ENCODE results near the gene ADGRL1.
"Not testable (repeated sequence)": the region's sequence is repeated elsewhere in the genome, so short reads cannot be mapped to it uniquely, and the experiment has no call there.

GRCh38 chr19:14228446-14229071, 22.6 kb upstream of the ADGRL1 start:
- TF ChIP-seq ZFP3 (CRISPR knock-in tag; IDR thresholded peaks at IDR 0.05); POU6F1 (CRISPR knock-in tag; IDR thresholded peaks at IDR 0.05; ENCODE audit: borderline replicate concordance, low read depth); ARNTL (CRISPR knock-in tag; IDR thresholded peaks at IDR 0.05; ENCODE audit: borderline replicate concordance, low read depth); CSRNP3 (CRISPR knock-in tag; IDR thresholded peaks at IDR 0.05); ZNF8 (CRISPR knock-in tag; IDR thresholded peaks at IDR 0.05); CSDC2 (CRISPR knock-in tag; IDR thresholded peaks at IDR 0.05); CREB5 (CRISPR knock-in tag; IDR thresholded peaks at IDR 0.05; ENCODE audit: low read depth); PATZ1 (CRISPR knock-in tag; IDR thresholded peaks at IDR 0.05; ENCODE audit: borderline replicate concordance); ZC3H10 (CRISPR knock-in tag; IDR thresholded peaks at IDR 0.05); ZNF565 (CRISPR knock-in tag; conservative IDR thresholded peaks at IDR 0.05; ENCODE audit: low read depth); TSHZ2 (CRISPR knock-in tag; IDR thresholded peaks at IDR 0.05); ZFP30 (CRISPR knock-in tag; IDR thresholded peaks at IDR 0.05); TOX (CRISPR knock-in tag; IDR thresholded peaks at IDR 0.05; ENCODE audit: borderline replicate concordance); ZNF70 (CRISPR knock-in tag; IDR thresholded peaks at IDR 0.05): not testable (repeated sequence)
